Colonic mucosa (tissue), 4 donors: ENCODE data around the gene NAALAD2. TPM values are rescaled to one million over a fixed set of nuclear protein-coding genes. Genes with fewer than 3 reads are reported as not detected.

Source experiments
- DNase-seq: peaks from one replicate; pipeline ENCODE4 v3.0.0-alpha.2; 2020
- H3K27ac ChIP-seq: fragments of 200-600 bp; one replicate; pipeline ENCODE4 v1.8.0; 2021
- H3K27me3 ChIP-seq: fragments of 200-600 bp; one replicate; pipeline ENCODE4 v1.8.0; 2021
- H3K36me3 ChIP-seq: fragments of 200-600 bp; one replicate; pipeline ENCODE4 v1.8.0; 2021
- H3K4me1 ChIP-seq: fragments of 200-600 bp; one replicate; pipeline ENCODE4 v1.8.0; 2021; ENCODE audit warnings: mild to moderate bottlenecking
- H3K4me3 ChIP-seq: fragments of 200-600 bp; one replicate; pipeline ENCODE4 v1.8.0; 2021
- H3K9ac ChIP-seq, 2 donors: one replicate each; pipeline ENCODE4 v1.7.0; 2013; ENCODE audit warnings: control low read depth in 2 of 2, low read depth in 2 of 2, low read length in 2 of 2
- H3K9me3 ChIP-seq: fragments of 200-600 bp; one replicate; pipeline ENCODE4 v1.8.0; 2021
- intact Hi-C: fragments of 100-400 bp; cut with DNase I; formaldehyde crosslinking; loops from one replicate; pipeline ENCODE4 v1.14.1; 2022
- total RNA-seq, 2 donors: library from RNA; stranded (reverse); fragmentation: NEBNext Ultra II Directional in 1 of 2; extraction: Animal tissue kit (Norgen Biotek cat#: 25700) in 1 of 2; gene quantifications; one replicate each; pipeline ENCODE4 v1.2.1, GENCODE V29; 2021
- TF ChIP-seq, protein P1 (sequence below): fragments of 200-600 bp; IDR thresholded peaks from one replicate; pipeline ENCODE4 v1.8.0; 2022; ENCODE audit warnings: antibody characterized with exemption, mild to moderate bottlenecking
- donor health status: healthy.
- donor health status: DM: no; HTN: no; CAD: no.
- donor health status: DM: no; HTN: no; CAD: no.

The NAALAD2 gene
- total RNA-seq, 2 donors from 2014 or later = 0.25 to 0.61 TPM

DNA sequence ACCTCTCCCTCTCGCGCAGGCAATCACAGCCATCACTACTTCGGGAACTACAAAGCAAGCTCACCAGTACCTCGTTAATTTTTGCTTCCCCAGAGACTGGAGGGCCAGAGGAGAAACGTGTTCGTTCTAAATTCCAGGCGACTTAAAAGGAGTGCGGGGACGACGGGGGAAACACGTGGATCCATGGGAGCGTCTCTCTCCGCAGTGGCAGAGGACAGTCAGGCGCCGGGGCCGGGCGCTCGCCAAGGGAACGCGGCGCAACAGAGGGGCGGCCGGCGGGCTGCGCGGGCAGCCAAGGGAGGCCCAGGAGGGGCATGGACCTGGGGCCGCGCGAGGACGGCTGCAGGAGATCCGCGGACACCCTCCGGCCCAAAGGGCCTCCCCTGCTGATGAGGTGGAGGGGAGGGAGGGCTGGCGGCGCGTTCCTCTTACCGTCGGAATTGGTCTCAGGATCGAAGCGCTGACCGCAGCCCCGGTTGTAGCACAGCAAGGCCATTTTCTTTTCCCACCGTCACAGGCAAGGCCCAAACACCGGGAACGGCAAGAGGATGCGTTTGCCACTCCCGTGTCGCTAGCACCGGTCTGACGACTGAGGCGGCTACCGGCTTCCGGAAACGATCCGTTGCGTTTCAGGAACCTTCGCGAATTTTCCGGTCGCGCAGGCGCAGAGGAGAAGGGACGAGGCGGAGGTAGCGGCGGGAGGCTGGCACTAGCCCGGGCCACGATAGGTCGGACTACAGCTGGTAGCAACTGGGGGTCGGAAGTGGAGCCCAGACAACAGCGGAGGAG, 88.2 kb downstream of the NAALAD2 start, which contains the start of gene CHORDC1:
Gene CHORDC1, minus strand, starts transcription at position 591 of the 789 bp plus-strand sequence. Its CDS starts 95 bp downstream, at position 496.
- intact Hi-C loops = no loop called here
- Histone ChIP-seq H3K9ac (peak within 1 kb of the TSS; percentile 64 to 78), H3K4me1 (peaks cover 8% of the 10 kb centered on the region), H3K27me3 (no peaks in the 10 kb centered on the region), H3K4me3 (peak within 1 kb of the TSS; percentile 85), H3K27ac (peak within 1 kb of the TSS; percentile 86), H3K36me3 (no peaks in the 10 kb centered on the region), H3K9me3 (no peaks in the 10 kb centered on the region)
- peak; percentile 98 for DNase-seq
- TF ChIP-seq, protein P1, sequence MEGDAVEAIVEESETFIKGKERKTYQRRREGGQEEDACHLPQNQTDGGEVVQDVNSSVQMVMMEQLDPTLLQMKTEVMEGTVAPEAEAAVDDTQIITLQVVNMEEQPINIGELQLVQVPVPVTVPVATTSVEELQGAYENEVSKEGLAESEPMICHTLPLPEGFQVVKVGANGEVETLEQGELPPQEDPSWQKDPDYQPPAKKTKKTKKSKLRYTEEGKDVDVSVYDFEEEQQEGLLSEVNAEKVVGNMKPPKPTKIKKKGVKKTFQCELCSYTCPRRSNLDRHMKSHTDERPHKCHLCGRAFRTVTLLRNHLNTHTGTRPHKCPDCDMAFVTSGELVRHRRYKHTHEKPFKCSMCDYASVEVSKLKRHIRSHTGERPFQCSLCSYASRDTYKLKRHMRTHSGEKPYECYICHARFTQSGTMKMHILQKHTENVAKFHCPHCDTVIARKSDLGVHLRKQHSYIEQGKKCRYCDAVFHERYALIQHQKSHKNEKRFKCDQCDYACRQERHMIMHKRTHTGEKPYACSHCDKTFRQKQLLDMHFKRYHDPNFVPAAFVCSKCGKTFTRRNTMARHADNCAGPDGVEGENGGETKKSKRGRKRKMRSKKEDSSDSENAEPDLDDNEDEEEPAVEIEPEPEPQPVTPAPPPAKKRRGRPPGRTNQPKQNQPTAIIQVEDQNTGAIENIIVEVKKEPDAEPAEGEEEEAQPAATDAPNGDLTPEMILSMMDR = no peak

DNA sequence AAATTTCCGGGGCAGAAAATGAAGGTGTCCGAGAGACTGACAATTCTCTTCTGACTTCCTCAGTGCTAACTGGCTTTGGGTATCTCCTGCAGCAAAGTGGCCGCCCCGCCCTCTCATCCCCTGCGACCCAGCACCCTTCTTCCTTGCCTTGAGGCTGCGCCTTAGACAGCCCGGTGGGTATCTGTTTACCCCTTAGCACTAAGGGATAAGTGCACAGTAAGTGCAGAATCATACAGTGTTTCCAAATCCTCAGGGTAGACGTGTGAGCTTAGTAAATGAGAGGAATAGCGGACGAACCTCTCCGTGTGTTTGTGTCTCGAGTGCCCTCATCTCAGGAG, 88.8 kb downstream of the NAALAD2 start:
- Histone ChIP-seq H3K4me1 (peaks cover 8% of the 10 kb centered on the region), H3K36me3 (no peaks in the 10 kb centered on the region), H3K9me3 (no peaks in the 10 kb centered on the region), H3K27me3 (no peaks in the 10 kb centered on the region), H3K9ac (peak overlapping the region; percentile 61 to 64), H3K27ac (peak overlapping the region; percentile 86), H3K4me3 (peak overlapping the region; percentile 85)
- intact Hi-C loops = no loop called here
- TF ChIP-seq, protein P1 = no peak
- no peak for DNase-seq

DNA sequence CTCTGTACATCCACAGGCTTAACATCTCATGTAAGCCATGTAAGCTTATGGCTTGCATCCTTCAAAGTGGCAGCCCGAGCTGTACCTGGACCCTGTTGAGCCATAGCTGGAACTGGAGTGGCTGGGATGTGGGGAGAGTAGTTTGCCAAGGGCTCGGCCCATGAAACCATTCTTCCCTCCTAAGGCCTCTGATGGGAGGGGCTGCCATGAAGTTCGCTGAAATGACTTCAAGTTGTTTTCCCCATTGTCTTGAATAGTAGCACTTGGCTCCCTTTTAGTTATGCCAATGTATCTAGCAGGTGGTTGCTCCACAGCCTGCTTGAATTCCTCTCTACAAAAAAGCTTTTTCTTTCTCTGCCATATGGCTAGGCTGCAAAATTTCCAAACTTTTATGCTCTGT, 93.6 kb downstream of the NAALAD2 start:
- Histone ChIP-seq H3K4me3 (no peak overlapping the region), H3K9ac (no peak overlapping the region), H3K36me3 (no peaks in the 10 kb centered on the region), H3K27ac (no peak overlapping the region), H3K9me3 (no peaks in the 10 kb centered on the region), H3K27me3 (no peaks in the 10 kb centered on the region), H3K4me1 (no peaks in the 10 kb centered on the region)
- TF ChIP-seq, protein P1 = no peak
- no peak for DNase-seq
- intact Hi-C loops = no loop called here

DNA sequence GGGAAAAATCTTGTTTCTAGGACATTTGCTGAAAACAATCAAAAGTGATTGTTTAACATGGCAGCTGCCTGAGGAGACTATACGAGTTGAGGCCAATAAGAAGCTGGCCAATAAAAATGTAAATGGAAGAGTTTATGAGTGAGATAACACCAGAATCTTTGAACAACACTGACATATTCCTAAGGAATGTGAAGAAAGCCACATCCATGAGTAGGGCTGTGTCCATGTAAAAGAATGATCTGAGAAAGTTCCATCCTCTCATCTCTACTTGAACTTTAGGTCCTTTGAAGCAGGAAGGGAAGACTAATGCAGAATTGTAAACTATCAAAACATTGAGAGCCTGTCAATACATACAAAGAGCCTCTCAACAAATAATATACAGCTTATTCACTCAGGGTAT, 95.3 kb downstream of the NAALAD2 start:
- no peak overlapping the region for H3K9ac ChIP-seq
- no peak overlapping the region for H3K4me3 ChIP-seq
- H3K9me3 ChIP-seq = no peaks in the 10 kb centered on the region
- TF ChIP-seq, protein P1 = no peak
- no peak for DNase-seq
- no peaks in the 10 kb centered on the region for H3K36me3 ChIP-seq
- no peaks in the 10 kb centered on the region for H3K27me3 ChIP-seq
- intact Hi-C loops = no loop called here
- no peaks in the 10 kb centered on the region for H3K4me1 ChIP-seq
- H3K27ac ChIP-seq = no peak overlapping the region

DNA sequence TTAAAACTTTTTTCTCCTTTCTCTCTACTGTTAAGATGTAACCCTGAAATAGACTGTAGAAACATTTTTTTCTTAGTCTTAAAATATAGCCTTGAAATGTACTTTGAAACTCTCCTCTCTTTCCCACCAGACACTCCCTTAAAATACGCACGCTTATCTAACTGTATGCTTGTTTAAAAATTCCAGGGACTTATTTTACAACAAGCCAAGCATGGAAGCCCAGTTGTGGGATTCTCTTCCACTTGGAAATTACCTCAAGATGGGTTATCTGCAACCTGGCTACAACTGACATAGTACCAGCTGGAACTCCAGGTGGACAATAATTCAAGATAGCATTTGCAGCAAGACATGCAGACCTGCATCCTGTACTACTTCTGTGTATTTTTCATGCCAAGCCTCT, 100.5 kb downstream of the NAALAD2 start:
- intact Hi-C loops = no loop called here
- Histone ChIP-seq H3K4me1 (no peaks in the 10 kb centered on the region), H3K9ac (no peak overlapping the region), H3K9me3 (no peaks in the 10 kb centered on the region), H3K27me3 (no peaks in the 10 kb centered on the region), H3K27ac (peak overlapping the region; percentile 4), H3K4me3 (no peak overlapping the region), H3K36me3 (no peaks in the 10 kb centered on the region)
- DNase-seq = no peak
- TF ChIP-seq, protein P1 = no peak
